HepG2 (cell line): ENCODE measurements around the gene ZBTB32. TPM values are rescaled to one million over a fixed set of nuclear protein-coding genes. Genes with fewer than 3 reads are reported as not detected.

Source experiments
- CEBPG ChIP-seq: IDR thresholded peaks from 2 replicates; pipeline ENCODE4 v1.6.1; 2016
- HDAC6 ChIP-seq: fragments of 200-600 bp; sonication (generic); IDR thresholded peaks from 2 replicates; pipeline ENCODE4 v1.7.0; 2017; ENCODE audit warnings: mild to moderate bottlenecking, antibody characterized with exemption, low read length, low read depth
- HIVEP1 ChIP-seq: sonication (generic); formaldehyde crosslinking; IDR thresholded peaks from 2 replicates; pipeline ENCODE4 v1.4.0; 2020; ENCODE audit warnings: mild to moderate bottlenecking, missing genetic modification reagents
- HOXA5 ChIP-seq: sonication (generic); formaldehyde crosslinking; IDR thresholded peaks from 2 replicates; pipeline ENCODE4 v1.4.0; 2020; ENCODE audit warnings: missing genetic modification reagents
- JUNB ChIP-seq: sonication (generic); formaldehyde crosslinking; IDR thresholded peaks from 2 replicates; pipeline ENCODE4 v1.8.0; 2022; ENCODE audit warnings: missing genetic modification reagents, mild to moderate bottlenecking, borderline replicate concordance
- KLF15 ChIP-seq: sonication (generic); formaldehyde crosslinking; IDR thresholded peaks from 2 replicates; pipeline ENCODE4 v1.8.1; 2023; ENCODE audit warnings: borderline replicate concordance, mild to moderate bottlenecking, inconsistent platforms, missing genetic modification reagents, mixed read lengths
- MATR3 ChIP-seq: sonication (generic); formaldehyde crosslinking; IDR thresholded peaks from 2 replicates; pipeline ENCODE4 v1.4.0; 2020; ENCODE audit warnings: missing genetic modification reagents
- NFATC3 ChIP-seq: sonication (generic); formaldehyde crosslinking; IDR thresholded peaks from 2 replicates; pipeline ENCODE4 v1.5.1; 2020; ENCODE audit warnings: mild to moderate bottlenecking, missing genetic modification reagents
- PAF1 ChIP-seq: IDR thresholded peaks from 2 replicates; pipeline ENCODE4 v1.6.1; 2016; ENCODE audit warnings: missing genetic modification reagents, missing compliant biosample characterization
- PBX2 ChIP-seq: IDR thresholded peaks from 2 replicates; pipeline ENCODE4 v1.6.1; 2016; ENCODE audit warnings: control low read depth
- POGZ ChIP-seq: sonication (generic); formaldehyde crosslinking; IDR thresholded peaks from 2 replicates; pipeline ENCODE4 v1.4.0; 2020; ENCODE audit warnings: mild to moderate bottlenecking, missing genetic modification reagents
- SAP130 ChIP-seq: IDR thresholded peaks from 2 replicates; pipeline ENCODE4 v1.6.1; 2016; ENCODE audit warnings: low read depth
- SOX13 ChIP-seq, 3 experiments: fragments of 450-650 bp in 1 of 3; sonication (generic) in 1 of 3; formaldehyde crosslinking in 1 of 3; IDR thresholded peaks in 2 of 3; conservative IDR thresholded peaks in 1 of 3; 2 replicates each; pipeline versions ENCODE4 v1.5.0 to v1.6.1; 2016 to 2020; ENCODE audit warnings: antibody characterized with exemption in 1 of 3, mild to moderate bottlenecking in 1 of 3, missing compliant biosample characterization in 1 of 3, missing genetic modification reagents in 1 of 3, moderate library complexity in 1 of 3
- ZBTB10 ChIP-seq: sonication (generic); formaldehyde crosslinking; IDR thresholded peaks from 2 replicates; pipeline ENCODE4 v1.4.0; 2020; ENCODE audit warnings: missing genetic modification reagents, borderline replicate concordance
- ZNF318 ChIP-seq: sonication (generic); formaldehyde crosslinking; IDR thresholded peaks from 2 replicates; pipeline ENCODE4 v1.4.0; 2020; ENCODE audit warnings: mild to moderate bottlenecking, missing genetic modification reagents
- ZNF550 ChIP-seq: sonication (generic); formaldehyde crosslinking; IDR thresholded peaks from 2 replicates; pipeline ENCODE4 v1.4.0; 2020; ENCODE audit warnings: mild to moderate bottlenecking, missing genetic modification reagents, borderline replicate concordance
- ZNF7 ChIP-seq: IDR thresholded peaks from 2 replicates; pipeline ENCODE4 v1.6.1; 2016; ENCODE audit warnings: missing biosample characterization, missing genetic modification reagents
- ZNF724P ChIP-seq: sonication (generic); formaldehyde crosslinking; IDR thresholded peaks from 2 replicates; pipeline ENCODE4 v1.8.0; 2022; ENCODE audit warnings: missing genetic modification reagents, borderline replicate concordance
- polyA plus RNA-seq, 8 experiments: library from polyadenylated mRNA; depleted of rRNA in 3 of 8; stranded (reverse) in 7 of 8; unstranded in 1 of 8; fragments of >200 nt; fragmentation: Illumina TruSeq in 4 of 8; extraction: Trizol in 4 of 8; gene quantifications; 2 replicates each; pipeline versions ENCODE4 v1.2.1 to v1.2.3, GENCODE V29; 2011 to 2016; ENCODE audit warnings: low read depth in 4 of 8, missing spikeins in 1 of 8, mixed read lengths in 1 of 8; ENCODE audit not compliant: insufficient read depth in 1 of 8
- total RNA-seq, 5 experiments: library from RNA; depleted of rRNA; stranded (reverse); fragments of >200 nt; fragmentation: Illumina TruSeq; extraction: Trizol; gene quantifications; 2 replicates each; pipeline ENCODE4 v1.2.3, GENCODE V29; 2016; ENCODE audit warnings: low read depth in 1 of 5

Gene ZBTB32
- total and polyA plus RNA-seq, 2 of the 13 experiments (the other 11 are each of a cell fraction or from before 2014, with no cell fraction given), result not detected

- TF ChIP-seq ZNF318 (no peak), HOXA5 (CRISPR knock-in tag) (no peak), ZNF724P (CRISPR knock-in tag) (no peak), HIVEP1 (no peak), ZNF550 (CRISPR knock-in tag) (no peak), ZBTB10 (CRISPR knock-in tag) (no peak), SAP130 (CRISPR knock-in tag) (peak; percentile 77), CEBPG (CRISPR knock-in tag) (no peak), HDAC6 (no peak), PBX2 (no peak), ZNF7 (CRISPR knock-in tag) (no peak), PAF1 (no peak), NFATC3 (CRISPR knock-in tag) (no peak), MATR3 (CRISPR knock-in tag) (no peak), JUNB (CRISPR knock-in tag) (no peak), SOX13 (IDR thresholded peaks at IDR 0.05) (no peak), SOX13 (CRISPR knock-in tag; conservative IDR thresholded peaks at IDR 0.05 in 1 of 2, IDR thresholded peaks at IDR 0.05 in 1 of 2) (no peak), KLF15 (CRISPR knock-in tag) (no peak), POGZ (CRISPR knock-in tag) (no peak)
Observed at GRCh38 chr19:35744430-35745327, 40.3 kb downstream of the ZBTB32 start (continued).
